Lower lobe of right lung (tissue), 2 donors: ENCODE measurements around the gene KDM5B. TPM values are rescaled to one million over a fixed set of nuclear protein-coding genes. Genes with fewer than 3 reads are reported as not detected.

Experiments
- ATAC-seq, 2 donors: fragments of 200-7000 bp; cut with Tn5 transposase; one replicate each; pipeline ENCODE4 v1.9.1; 2020 to 2022; ENCODE audit warnings: mild to moderate bottlenecking in 2 of 2, moderate library complexity in 2 of 2
- DNase-seq: peaks from one replicate; pipeline ENCODE4 v3.0.0-alpha.2; 2020
- H3K27ac ChIP-seq: fragments of 200-600 bp; one replicate; pipeline ENCODE4 v1.8.0; 2022
- H3K27me3 ChIP-seq: fragments of 200-600 bp; one replicate; pipeline ENCODE4 v1.8.0; 2022; ENCODE audit warnings: low read depth
- H3K36me3 ChIP-seq: fragments of 200-600 bp; one replicate; pipeline ENCODE4 v1.8.0; 2022; ENCODE audit warnings: mild to moderate bottlenecking
- H3K4me1 ChIP-seq: fragments of 200-600 bp; one replicate; pipeline ENCODE4 v1.8.0; 2022
- H3K4me3 ChIP-seq: fragments of 200-600 bp; one replicate; pipeline ENCODE4 v1.8.0; 2022; ENCODE audit warnings: mild to moderate bottlenecking
- H3K9me3 ChIP-seq: fragments of 200-600 bp; one replicate; pipeline ENCODE4 v1.8.0; 2022
- intact Hi-C: fragments of 100-400 bp; cut with DNase I; formaldehyde crosslinking; loops from one replicate; pipeline ENCODE4 v1.11.0; 2022
- total RNA-seq: library from RNA; stranded (reverse); fragmentation: NEBNext Ultra II Directional; extraction: Animal tissue kit (Norgen Biotek cat#: 25700); gene quantifications from one replicate; pipeline ENCODE4 v1.2.1, GENCODE V29; 2021
- TF ChIP-seq, protein P1 (sequence below): fragments of 200-600 bp; IDR thresholded peaks from one replicate; pipeline ENCODE4 v1.8.0; 2022; ENCODE audit warnings: antibody characterized with exemption, mild to moderate bottlenecking
- donor health status: DM: no; HTN: yes; CAD: no; lungs with severe emphysema.

The KDM5B gene
- total RNA-seq, 1 donor from 2014 or later, result 48.9 TPM

DNA sequence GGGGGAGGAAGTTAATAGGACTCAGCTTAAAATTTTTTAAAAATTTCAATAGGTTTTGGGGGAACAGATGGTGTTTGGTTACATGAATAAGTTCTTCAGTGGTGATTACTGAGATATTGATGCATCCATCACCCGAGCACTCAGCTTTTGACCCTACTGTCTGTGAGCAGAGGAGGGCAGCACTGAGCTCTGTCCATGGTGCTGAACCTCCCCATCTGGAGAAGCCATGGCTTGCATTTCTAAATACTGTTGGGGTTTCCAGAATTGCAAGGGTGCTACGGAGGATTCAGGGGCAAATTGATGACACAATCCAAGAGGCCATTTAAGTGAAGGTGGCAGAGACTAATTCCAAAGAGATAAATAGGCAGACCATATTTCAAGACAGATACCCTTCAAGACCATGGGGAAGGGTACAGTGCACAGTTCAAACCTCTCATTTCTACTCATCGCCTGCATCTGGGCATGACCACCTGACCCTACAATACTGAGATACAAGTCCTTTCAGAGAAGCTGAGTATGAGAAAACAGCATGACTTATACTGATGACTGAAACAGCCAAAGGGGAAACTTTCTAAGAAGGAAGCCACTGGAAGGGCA, 115.2 kb downstream of the KDM5B start:
- intact Hi-C loops, result no loop called here
- peaks cover 49% of the 10 kb centered on the region for H3K27me3 ChIP-seq

DNA sequence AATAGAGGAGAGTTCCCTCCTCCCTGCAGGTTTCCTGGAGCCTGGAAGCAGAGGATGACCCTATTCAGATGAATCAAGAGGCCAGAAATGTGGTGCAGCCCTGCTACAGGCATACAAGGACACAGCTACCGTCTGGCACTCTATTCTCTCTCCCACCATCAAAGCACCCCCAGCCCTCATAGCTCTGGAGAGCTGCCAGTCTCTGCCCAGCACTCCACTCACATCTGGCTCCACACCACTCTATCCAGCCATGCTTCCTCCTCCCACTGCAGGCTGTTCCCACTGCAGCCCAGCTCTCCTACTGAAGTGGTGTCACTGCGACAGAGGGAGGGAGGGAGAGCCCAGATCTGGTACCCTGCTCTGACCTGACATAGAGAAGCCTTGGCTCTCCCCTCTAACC, 116.4 kb downstream of the KDM5B start:
- Histone ChIP-seq H3K27me3 (peaks cover 40% of the 10 kb centered on the region), H3K36me3 (no peaks in the 10 kb centered on the region), H3K4me1 (no peaks in the 10 kb centered on the region), H3K27ac (no peak overlapping the region), H3K9me3 (no peaks in the 10 kb centered on the region), H3K4me3 (no peak overlapping the region)
- DNase-seq (no peak), ATAC-seq (no peak)
- TF ChIP-seq, protein P1, sequence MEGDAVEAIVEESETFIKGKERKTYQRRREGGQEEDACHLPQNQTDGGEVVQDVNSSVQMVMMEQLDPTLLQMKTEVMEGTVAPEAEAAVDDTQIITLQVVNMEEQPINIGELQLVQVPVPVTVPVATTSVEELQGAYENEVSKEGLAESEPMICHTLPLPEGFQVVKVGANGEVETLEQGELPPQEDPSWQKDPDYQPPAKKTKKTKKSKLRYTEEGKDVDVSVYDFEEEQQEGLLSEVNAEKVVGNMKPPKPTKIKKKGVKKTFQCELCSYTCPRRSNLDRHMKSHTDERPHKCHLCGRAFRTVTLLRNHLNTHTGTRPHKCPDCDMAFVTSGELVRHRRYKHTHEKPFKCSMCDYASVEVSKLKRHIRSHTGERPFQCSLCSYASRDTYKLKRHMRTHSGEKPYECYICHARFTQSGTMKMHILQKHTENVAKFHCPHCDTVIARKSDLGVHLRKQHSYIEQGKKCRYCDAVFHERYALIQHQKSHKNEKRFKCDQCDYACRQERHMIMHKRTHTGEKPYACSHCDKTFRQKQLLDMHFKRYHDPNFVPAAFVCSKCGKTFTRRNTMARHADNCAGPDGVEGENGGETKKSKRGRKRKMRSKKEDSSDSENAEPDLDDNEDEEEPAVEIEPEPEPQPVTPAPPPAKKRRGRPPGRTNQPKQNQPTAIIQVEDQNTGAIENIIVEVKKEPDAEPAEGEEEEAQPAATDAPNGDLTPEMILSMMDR, result no peak
- intact Hi-C loops, result no loop called here

More for the DNA sequence above, 115.2 kb downstream of the KDM5B start:
- ATAC-seq, result peak; percentile 68 to 75
- DNase-seq, result peak; percentile 60
- Histone ChIP-seq H3K4me1 (no peaks in the 10 kb centered on the region), H3K4me3 (no peak overlapping the region), H3K9me3 (no peaks in the 10 kb centered on the region), H3K36me3 (no peaks in the 10 kb centered on the region), H3K27ac (no peak overlapping the region)
- TF ChIP-seq, protein P1, result peak; percentile 33

DNA sequence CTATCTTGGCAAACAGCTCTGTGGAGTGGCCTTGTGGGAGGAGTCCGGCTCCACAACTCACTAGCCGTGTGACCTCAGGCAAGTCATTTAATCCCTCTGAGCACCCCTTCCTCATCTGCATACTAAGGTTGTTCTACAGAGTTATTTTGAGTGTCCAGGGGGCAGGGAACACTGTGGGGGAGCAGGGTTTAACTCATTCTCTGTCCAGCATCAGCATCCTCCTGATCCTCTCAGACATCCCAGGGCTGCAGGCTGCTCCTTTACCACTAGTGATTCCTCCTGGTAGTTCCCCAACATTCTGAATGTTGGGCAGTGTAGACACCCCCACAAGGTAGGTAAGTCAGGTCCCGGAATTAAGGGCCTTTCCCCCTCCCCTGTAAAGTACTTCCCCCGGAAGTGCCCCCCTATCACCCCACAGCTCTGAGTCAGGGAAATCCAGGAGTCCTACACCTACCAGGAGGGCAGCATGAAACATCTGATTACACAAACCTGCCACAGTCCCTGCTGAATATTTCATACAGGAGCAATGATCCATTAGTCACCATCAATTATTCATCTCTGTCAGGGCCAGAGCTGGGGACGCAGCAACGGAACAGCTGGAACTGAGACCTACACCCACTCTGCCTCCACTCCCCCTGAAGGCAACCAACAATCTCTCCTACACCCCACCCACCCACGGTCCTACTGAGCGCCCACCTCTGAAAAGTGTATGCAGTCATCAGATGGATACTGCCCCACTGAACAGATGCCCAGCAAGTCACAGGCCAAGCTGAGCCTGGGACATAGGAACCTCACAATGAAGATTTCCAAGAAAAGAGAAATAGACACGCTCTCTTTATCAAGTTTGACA, 118.5 kb downstream of the KDM5B start:
- DNase-seq (no peak), ATAC-seq (no peak)
- Histone ChIP-seq H3K27ac (no peak overlapping the region), H3K27me3 (peaks cover 27% of the 10 kb centered on the region), H3K9me3 (no peaks in the 10 kb centered on the region), H3K36me3 (no peaks in the 10 kb centered on the region), H3K4me1 (no peaks in the 10 kb centered on the region), H3K4me3 (no peak overlapping the region)
- intact Hi-C loops, result no loop called here
- TF ChIP-seq, protein P1, result no peak

DNA sequence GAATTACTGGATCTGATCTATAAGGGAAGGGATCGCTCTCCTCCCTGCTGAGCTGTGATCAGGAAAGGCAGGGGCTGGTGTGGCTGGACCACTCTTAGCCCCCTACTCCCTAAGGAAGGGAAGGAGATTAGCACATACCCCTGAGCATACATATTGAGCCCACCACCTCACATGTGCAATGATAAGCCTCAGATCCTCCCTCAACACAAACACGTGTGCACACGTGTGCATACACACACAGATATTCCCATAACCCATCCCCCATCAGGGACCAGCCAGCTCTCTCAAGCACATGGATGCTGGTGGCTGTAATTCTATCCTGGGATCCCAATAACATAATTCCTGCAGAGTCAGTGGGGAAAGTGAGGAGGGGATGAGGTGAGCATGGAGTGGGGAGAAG, 119.1 kb downstream of the KDM5B start:
- Histone ChIP-seq H3K4me3 (no peak overlapping the region), H3K27ac (no peak overlapping the region), H3K9me3 (no peaks in the 10 kb centered on the region), H3K27me3 (peaks cover 25% of the 10 kb centered on the region), H3K36me3 (no peaks in the 10 kb centered on the region), H3K4me1 (no peaks in the 10 kb centered on the region)
- intact Hi-C loops, result no loop called here
- TF ChIP-seq, protein P1, result no peak
- ATAC-seq, result no peak
- DNase-seq, result no peak

DNA sequence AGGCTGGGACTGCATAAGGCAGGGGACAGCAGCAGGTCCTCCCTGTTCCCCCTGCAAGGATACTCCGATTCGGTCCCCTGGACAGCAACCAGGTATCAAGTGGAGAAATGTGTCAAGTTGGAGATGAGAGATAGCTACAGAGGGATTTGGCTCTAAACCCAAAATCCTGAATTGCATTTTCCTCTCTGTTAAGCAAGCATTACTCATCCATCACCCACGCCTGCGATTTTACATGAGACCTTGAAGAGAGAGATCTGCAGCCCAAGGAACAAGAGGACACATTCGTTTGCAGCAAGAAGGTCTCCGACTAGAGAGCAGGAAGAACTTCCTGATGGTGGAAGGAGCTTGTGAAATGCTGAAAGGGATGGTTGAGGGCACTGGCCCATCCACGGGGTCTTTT, 119.8 kb downstream of the KDM5B start:
- intact Hi-C loops, result no loop called here
- no peaks in the 10 kb centered on the region for H3K9me3 ChIP-seq
- H3K27me3 ChIP-seq, result peaks cover 25% of the 10 kb centered on the region
- TF ChIP-seq, protein P1, result no peak
- no peaks in the 10 kb centered on the region for H3K36me3 ChIP-seq
- H3K27ac ChIP-seq, result no peak overlapping the region
- ATAC-seq (no peak), DNase-seq (no peak)
- H3K4me3 ChIP-seq, result no peak overlapping the region
- no peaks in the 10 kb centered on the region for H3K4me1 ChIP-seq
